ENCODE measurements around the gene LCOR.
"Not testable (repeated sequence)": the region's sequence is repeated elsewhere in the genome, so short reads cannot be mapped to it uniquely, and the experiment has no call there.

Gene LCOR

GRCh38 chr10:96842896-96843723, 11.0 kb downstream of the LCOR start:
- Histone ChIP-seq H3K27ac (ENCODE audit: low read length) (no peak overlapping the region), H3K27me3 (ENCODE audit: insufficient read depth, low read length) (no peaks in the 10 kb centered on the region), H3K4me3 (ENCODE audit: low read length) (no peak overlapping the region), H3K36me3 (ENCODE audit: insufficient read depth, low read depth, low read length) (no peaks in the 10 kb centered on the region), H3K9me3 (ENCODE audit: insufficient read depth, low read depth, low read length) (no peaks in the 10 kb centered on the region), H3K9ac (ENCODE audit: low read depth, low read length) (no peak overlapping the region), H3K4me1 (ENCODE audit: insufficient read depth, low read length) (peaks cover 13% of the 10 kb centered on the region; the same call in 1 of the 2 replicates)

- Histone ChIP-seq H3K4me1 (ENCODE audit: insufficient read depth, low read length) (peaks cover 13% of the 10 kb centered on the region; the same call in 1 of the 2 replicates), H3K27ac (ENCODE audit: low read length) (no peak overlapping the region), H3K36me3 (ENCODE audit: insufficient read depth, low read depth, low read length) (no peaks in the 10 kb centered on the region), H3K27me3 (ENCODE audit: insufficient read depth, low read length) (no peaks in the 10 kb centered on the region), H3K9me3 (ENCODE audit: insufficient read depth, low read depth, low read length) (no peaks in the 10 kb centered on the region), H3K4me3 (ENCODE audit: low read length) (no peak overlapping the region), H3K9ac (ENCODE audit: low read depth, low read length) (no peak overlapping the region)
Measured at GRCh38 chr10:96843823-96844222, 11.7 kb downstream of the LCOR start.

GRCh38 chr10:96846395-96846794, 14.3 kb downstream of the LCOR start:
- Histone ChIP-seq H3K9ac (ENCODE audit: low read depth, low read length) (no peak overlapping the region), H3K27ac (ENCODE audit: low read length) (no peak overlapping the region), H3K36me3 (ENCODE audit: insufficient read depth, low read depth, low read length) (no peaks in the 10 kb centered on the region), H3K4me1 (ENCODE audit: insufficient read depth, low read length) (peaks cover 9% of the 10 kb centered on the region; the same call in 1 of the 2 replicates), H3K9me3 (ENCODE audit: insufficient read depth, low read depth, low read length) (no peaks in the 10 kb centered on the region), H3K27me3 (ENCODE audit: insufficient read depth, low read length) (no peaks in the 10 kb centered on the region), H3K4me3 (ENCODE audit: low read length) (no peak overlapping the region)

GRCh38 chr10:96846926-96847325, 14.8 kb downstream of the LCOR start:
- no peak overlapping the region for H3K9ac ChIP-seq (ENCODE audit: low read depth, low read length)
- H3K36me3 ChIP-seq (ENCODE audit: insufficient read depth, low read depth, low read length), result no peaks in the 10 kb centered on the region
- no peak overlapping the region for H3K27ac ChIP-seq (ENCODE audit: low read length)
- peaks cover 9% of the 10 kb centered on the region; the same call in 1 of the 2 replicates for H3K4me1 ChIP-seq (ENCODE audit: insufficient read depth, low read length)
- H3K27me3 ChIP-seq (ENCODE audit: insufficient read depth, low read length), result no peaks in the 10 kb centered on the region
- H3K9me3 ChIP-seq (ENCODE audit: insufficient read depth, low read depth, low read length), result no peaks in the 10 kb centered on the region
- H3K4me3 ChIP-seq (ENCODE audit: low read length), result no peak overlapping the region

GRCh38 chr10:96847356-96847755, 15.3 kb downstream of the LCOR start:
- not testable (repeated sequence) for H3K36me3 ChIP-seq (ENCODE audit: insufficient read depth, low read depth, low read length); H3K27me3 ChIP-seq (ENCODE audit: insufficient read depth, low read length); H3K4me3 ChIP-seq (ENCODE audit: low read length); H3K27ac ChIP-seq (ENCODE audit: low read length); H3K9me3 ChIP-seq (ENCODE audit: insufficient read depth, low read depth, low read length); H3K9ac ChIP-seq (ENCODE audit: low read depth, low read length); H3K4me1 ChIP-seq (ENCODE audit: insufficient read depth, low read length)

- Histone ChIP-seq H3K9ac (ENCODE audit: low read depth, low read length) (no peak overlapping the region), H3K27ac (ENCODE audit: low read length) (no peak overlapping the region)
Measured at GRCh38 chr10:96850113-96850512, 18.0 kb downstream of the LCOR start.

GRCh38 chr10:96850825-96851224, 18.7 kb downstream of the LCOR start:
- no peak overlapping the region for H3K27ac ChIP-seq (ENCODE audit: low read length)
- no peak overlapping the region for H3K9ac ChIP-seq (ENCODE audit: low read depth, low read length)
- H3K4me3 ChIP-seq (ENCODE audit: low read length), result no peak overlapping the region
- no peaks in the 10 kb centered on the region for H3K4me1 ChIP-seq (ENCODE audit: insufficient read depth, low read length)
- no peaks in the 10 kb centered on the region for H3K36me3 ChIP-seq (ENCODE audit: insufficient read depth, low read depth, low read length)
- no peaks in the 10 kb centered on the region for H3K9me3 ChIP-seq (ENCODE audit: insufficient read depth, low read depth, low read length)
- H3K27me3 ChIP-seq (ENCODE audit: insufficient read depth, low read length), result no peaks in the 10 kb centered on the region

More at GRCh38 chr10:96850113-96850512, 18.0 kb downstream of the LCOR start:
- H3K27me3 ChIP-seq (ENCODE audit: insufficient read depth, low read length), result no peaks in the 10 kb centered on the region
- no peaks in the 10 kb centered on the region for H3K9me3 ChIP-seq (ENCODE audit: insufficient read depth, low read depth, low read length)
- H3K4me3 ChIP-seq (ENCODE audit: low read length), result no peak overlapping the region
- peaks cover 1% of the 10 kb centered on the region; the same call in 1 of the 2 replicates for H3K4me1 ChIP-seq (ENCODE audit: insufficient read depth, low read length)
- no peaks in the 10 kb centered on the region for H3K36me3 ChIP-seq (ENCODE audit: insufficient read depth, low read depth, low read length)

- Histone ChIP-seq H3K4me1 (ENCODE audit: insufficient read depth, low read length) (no peaks in the 10 kb centered on the region), H3K27me3 (ENCODE audit: insufficient read depth, low read length) (no peaks in the 10 kb centered on the region), H3K27ac (ENCODE audit: low read length) (no peak overlapping the region), H3K9ac (ENCODE audit: low read depth, low read length) (no peak overlapping the region), H3K9me3 (ENCODE audit: insufficient read depth, low read depth, low read length) (no peaks in the 10 kb centered on the region), H3K36me3 (ENCODE audit: insufficient read depth, low read depth, low read length) (no peaks in the 10 kb centered on the region), H3K4me3 (ENCODE audit: low read length) (no peak overlapping the region)
Measured at GRCh38 chr10:96851281-96851680, 19.2 kb downstream of the LCOR start.

- peaks cover 15% of the 10 kb centered on the region; the same call in 1 of the 2 replicates for H3K36me3 ChIP-seq (ENCODE audit: insufficient read depth, low read depth, low read length)
- H3K27me3 ChIP-seq (ENCODE audit: insufficient read depth, low read length), result no peaks in the 10 kb centered on the region
- H3K27ac ChIP-seq (ENCODE audit: low read length), result no peak overlapping the region
- no peak overlapping the region for H3K9ac ChIP-seq (ENCODE audit: low read depth, low read length)
- no peaks in the 10 kb centered on the region for H3K9me3 ChIP-seq (ENCODE audit: insufficient read depth, low read depth, low read length)
- peaks cover 6% of the 10 kb centered on the region; the same call in 1 of the 2 replicates for H3K4me1 ChIP-seq (ENCODE audit: insufficient read depth, low read length)
- H3K4me3 ChIP-seq (ENCODE audit: low read length), result no peak overlapping the region
Measured at GRCh38 chr10:96856317-96856716, 24.2 kb downstream of the LCOR start.

GRCh38 chr10:96857301-96858012, 25.4 kb downstream of the LCOR start:
- H3K36me3 ChIP-seq (ENCODE audit: insufficient read depth, low read depth, low read length), result peaks cover 19% of the 10 kb centered on the region; the same call in 1 of the 2 replicates
- H3K27ac ChIP-seq (ENCODE audit: low read length), result no peak overlapping the region
- H3K9me3 ChIP-seq (ENCODE audit: insufficient read depth, low read depth, low read length), result no peaks in the 10 kb centered on the region
- peaks cover 6% of the 10 kb centered on the region; the same call in 1 of the 2 replicates for H3K4me1 ChIP-seq (ENCODE audit: insufficient read depth, low read length)
- H3K27me3 ChIP-seq (ENCODE audit: insufficient read depth, low read length), result no peaks in the 10 kb centered on the region
- H3K4me3 ChIP-seq (ENCODE audit: low read length), result no peak overlapping the region
- no peak overlapping the region for H3K9ac ChIP-seq (ENCODE audit: low read depth, low read length)

GRCh38 chr10:96858038-96858705, 26.1 kb downstream of the LCOR start:
- Histone ChIP-seq H3K27ac (ENCODE audit: low read length) (no peak overlapping the region), H3K27me3 (ENCODE audit: insufficient read depth, low read length) (no peaks in the 10 kb centered on the region), H3K9ac (ENCODE audit: low read depth, low read length) (no peak overlapping the region), H3K4me3 (ENCODE audit: low read length) (no peak overlapping the region), H3K9me3 (ENCODE audit: insufficient read depth, low read depth, low read length) (no peaks in the 10 kb centered on the region), H3K36me3 (ENCODE audit: insufficient read depth, low read depth, low read length) (peaks cover 19% of the 10 kb centered on the region; the same call in 1 of the 2 replicates), H3K4me1 (ENCODE audit: insufficient read depth, low read length) (peaks cover 6% of the 10 kb centered on the region; the same call in 1 of the 2 replicates)
